ENCODE data around the gene RFESD.

Gene RFESD

GRCh38 chr5:95646569-95647431 is at the start of gene RFESD:
Gene RFESD (plus strand): TSS chr5:95646777. CDS start chr5:95652272, 5,495 bp downstream.
- peak; percentile 92 to 94 for DNase-seq

GRCh38 chr5:95599252-95599651 is 47.3 kb upstream of the RFESD start:
- no peak for DNase-seq

- DNase-seq = no peak
Observed at GRCh38 chr5:95600557-95600956, 46.0 kb upstream of the RFESD start.

- DNase-seq = no peak
Observed at GRCh38 chr5:95605786-95606185, 40.8 kb upstream of the RFESD start.

GRCh38 chr5:95606419-95606818 is 40.2 kb upstream of the RFESD start:
- DNase-seq = no peak

- DNase-seq = no peak
Observed at GRCh38 chr5:95609711-95610110, 36.9 kb upstream of the RFESD start.

GRCh38 chr5:95610546-95610945 is 36.0 kb upstream of the RFESD start:
- DNase-seq = no peak

- DNase-seq = no peak
Observed at GRCh38 chr5:95611396-95611795, 35.2 kb upstream of the RFESD start.

GRCh38 chr5:95613514-95613913 is 33.1 kb upstream of the RFESD start:
- DNase-seq = no peak

GRCh38 chr5:95615164-95615467 is 31.5 kb upstream of the RFESD start:
- no peak for DNase-seq

- DNase-seq = no peak
Observed at GRCh38 chr5:95617057-95617456, 29.5 kb upstream of the RFESD start.

- DNase-seq = no peak
Observed at GRCh38 chr5:95619096-95619495, 27.5 kb upstream of the RFESD start.

- no peak for DNase-seq
Observed at GRCh38 chr5:95619514-95620029, 27.0 kb upstream of the RFESD start.

- peak; percentile 45 to 66 for DNase-seq
Observed at GRCh38 chr5:95620030-95620869, 26.3 kb upstream of the RFESD start, which contains the start of gene GPR150. Gene GPR150 (plus strand): TSS chr5:95620087. CDS start chr5:95620276, 189 bp downstream.

GRCh38 chr5:95620870-95621838 is 25.4 kb upstream of the RFESD start:
- DNase-seq = peak; percentile 23 to 60

- peak in 1 of 2 experiments; percentile 13 for DNase-seq
Observed at GRCh38 chr5:95621839-95622629, 24.5 kb upstream of the RFESD start.

GRCh38 chr5:95623706-95624105 is 22.9 kb upstream of the RFESD start:
- no peak for DNase-seq

GRCh38 chr5:95624368-95624767 is 22.2 kb upstream of the RFESD start:
- DNase-seq = no peak

GRCh38 chr5:95626701-95627100 is 19.9 kb upstream of the RFESD start:
- DNase-seq = no peak

- DNase-seq = no peak
Observed at GRCh38 chr5:95627971-95628810, 18.4 kb upstream of the RFESD start.

- no peak for DNase-seq
Observed at GRCh38 chr5:95628933-95629332, 17.6 kb upstream of the RFESD start.
